Activated naive CD4-positive, alpha-beta T cell treated with anti-CD3 and anti-CD28 coated beads for 36 hours (primary cell): ENCODE results near the gene LRP1B. TPM values are rescaled to one million over a fixed set of nuclear protein-coding genes. Genes with fewer than 3 reads are reported as not detected.
"Not testable (repeated sequence)": the region's sequence is repeated elsewhere in the genome, so short reads cannot be mapped to it uniquely, and the experiment has no call there.

ENCODE experiments used
- CTCF ChIA-PET: fragments of 350-600 bp; sonication (Branson Sonifier 250); formaldehyde crosslinking; loops from one replicate; lab custom pipeline; 2021; ENCODE audit warnings: antibody characterized with exemption; lab: Charles Lee
- DNase-seq: peaks from one replicate; pipeline ENCODE4 v3.0.0-alpha.2; 2020
- H3K27ac Mint-ChIP-seq: one replicate; pipeline ENCODE4 v1.8.0; 2021; ENCODE audit warnings: mild to moderate bottlenecking, mixed read lengths
- H3K27me3 Mint-ChIP-seq: one replicate; pipeline ENCODE4 v1.8.0; 2021; ENCODE audit warnings: low read depth, mixed read lengths
- H3K36me3 Mint-ChIP-seq: one replicate; pipeline ENCODE4 v1.8.0; 2021; ENCODE audit warnings: low read depth, mixed read lengths
- H3K4me1 Mint-ChIP-seq: one replicate; pipeline ENCODE4 v1.8.0; 2021; ENCODE audit warnings: low read depth, mixed read lengths
- H3K4me3 Mint-ChIP-seq: one replicate; pipeline ENCODE4 v1.8.0; 2021; ENCODE audit warnings: mild to moderate bottlenecking, moderate library complexity, mixed read lengths
- H3K9me3 Mint-ChIP-seq: one replicate; pipeline ENCODE4 v1.8.0; 2021; ENCODE audit warnings: mixed read lengths
- intact Hi-C: fragments of 100-400 bp; cut with micrococcal nuclease; formaldehyde crosslinking; loops from one replicate; pipeline ENCODE4 v1.15.1; 2023
- total RNA-seq, 2 experiments: library from RNA; stranded (reverse); gene quantifications; one replicate each; pipeline ENCODE4 v1.2.3, GENCODE V29; 2021

The LRP1B gene
- total RNA-seq, 2 experiments from 2014 or later = not detected

GRCh38 chr2:140277344-140277743, 1853.5 kb downstream of the LRP1B start:
- H3K27ac Mint-ChIP-seq, H3K4me3 Mint-ChIP-seq, intact Hi-C loops, H3K9me3 Mint-ChIP-seq, H3K4me1 Mint-ChIP-seq, CTCF ChIA-PET, H3K27me3 Mint-ChIP-seq, H3K36me3 Mint-ChIP-seq, DNase-seq: not testable (repeated sequence)

- Mint-ChIP-seq H3K9me3 (peaks cover 3% of the 10 kb centered on the region), H3K4me1 (no peaks in the 10 kb centered on the region), H3K4me3 (no peak overlapping the region), H3K27me3 (no peaks in the 10 kb centered on the region), H3K36me3 (no peaks in the 10 kb centered on the region), H3K27ac (no peak overlapping the region)
- no peak for DNase-seq
- CTCF ChIA-PET = no interaction called here
- intact Hi-C loops = no loop called here
These were observed 1854.2 kb downstream of the LRP1B start for GRCh38 chr2:140276661-140277060.

GRCh38 chr2:140275427-140275826, 1855.4 kb downstream of the LRP1B start:
- Mint-ChIP-seq H3K4me1 (no peaks in the 10 kb centered on the region), H3K27me3 (no peaks in the 10 kb centered on the region)
- intact Hi-C loops = no loop called here

GRCh38 chr2:140274891-140275290, 1855.9 kb downstream of the LRP1B start:
- CTCF ChIA-PET = no interaction called here
- peaks cover 2% of the 10 kb centered on the region for H3K9me3 Mint-ChIP-seq
- H3K27me3 Mint-ChIP-seq = no peaks in the 10 kb centered on the region
- no peaks in the 10 kb centered on the region for H3K36me3 Mint-ChIP-seq
- H3K4me3 Mint-ChIP-seq = no peak overlapping the region
- no peak for DNase-seq
- H3K27ac Mint-ChIP-seq = no peak overlapping the region
- no peaks in the 10 kb centered on the region for H3K4me1 Mint-ChIP-seq
- intact Hi-C loops = no loop called here

More at GRCh38 chr2:140275427-140275826, 1855.4 kb downstream of the LRP1B start:
- no peak overlapping the region for H3K4me3 Mint-ChIP-seq
- H3K9me3 Mint-ChIP-seq = peaks cover 5% of the 10 kb centered on the region
- H3K36me3 Mint-ChIP-seq = no peaks in the 10 kb centered on the region
- DNase-seq = no peak
- CTCF ChIA-PET = no interaction called here
- H3K27ac Mint-ChIP-seq = no peak overlapping the region

GRCh38 chr2:140273958-140274357, 1856.9 kb downstream of the LRP1B start:
- no peak overlapping the region for H3K27ac Mint-ChIP-seq
- no peaks in the 10 kb centered on the region for H3K27me3 Mint-ChIP-seq
- peaks cover 2% of the 10 kb centered on the region for H3K9me3 Mint-ChIP-seq

GRCh38 chr2:140273408-140273807, 1857.4 kb downstream of the LRP1B start:
- no peak overlapping the region for H3K27ac Mint-ChIP-seq
- CTCF ChIA-PET = no interaction called here
- intact Hi-C loops = no loop called here
- H3K4me3 Mint-ChIP-seq = no peak overlapping the region
- peaks cover 2% of the 10 kb centered on the region for H3K9me3 Mint-ChIP-seq
- no peaks in the 10 kb centered on the region for H3K4me1 Mint-ChIP-seq
- no peaks in the 10 kb centered on the region for H3K27me3 Mint-ChIP-seq
- DNase-seq = no peak
- H3K36me3 Mint-ChIP-seq = no peaks in the 10 kb centered on the region

More at GRCh38 chr2:140273958-140274357, 1856.9 kb downstream of the LRP1B start:
- Mint-ChIP-seq H3K4me1 (no peaks in the 10 kb centered on the region), H3K36me3 (no peaks in the 10 kb centered on the region), H3K4me3 (no peak overlapping the region)
- intact Hi-C loops = no loop called here
- CTCF ChIA-PET = no interaction called here
- DNase-seq = no peak

- Mint-ChIP-seq H3K4me3 (no peak overlapping the region), H3K4me1 (no peaks in the 10 kb centered on the region), H3K27ac (no peak overlapping the region), H3K9me3 (peaks cover 4% of the 10 kb centered on the region), H3K27me3 (no peaks in the 10 kb centered on the region), H3K36me3 (no peaks in the 10 kb centered on the region)
- no peak for DNase-seq
- intact Hi-C loops = no loop called here
- CTCF ChIA-PET = interaction anchor here (0.6 kb wide), 1 partner anchor 39 kb away, joined by 3 read pairs; no protein-coding TSS in a partner anchor
These were observed 1860.6 kb downstream of the LRP1B start for GRCh38 chr2:140270224-140270623.

- CTCF ChIA-PET = no interaction called here
- Mint-ChIP-seq H3K36me3 (no peaks in the 10 kb centered on the region), H3K4me1 (no peaks in the 10 kb centered on the region)
These were observed 1861.8 kb downstream of the LRP1B start for GRCh38 chr2:140269000-140269399.

GRCh38 chr2:140262908-140263307, 1867.9 kb downstream of the LRP1B start:
- Mint-ChIP-seq H3K4me3 (no peak overlapping the region), H3K27me3 (no peaks in the 10 kb centered on the region), H3K9me3 (peaks cover 10% of the 10 kb centered on the region), H3K4me1 (no peaks in the 10 kb centered on the region), H3K36me3 (no peaks in the 10 kb centered on the region), H3K27ac (no peak overlapping the region)
- CTCF ChIA-PET = interaction anchor here (0.6 kb wide), 1 partner anchor 442 kb away, joined by 5 read pairs; no protein-coding TSS in a partner anchor
- intact Hi-C loops = no loop called here
- no peak for DNase-seq

More at GRCh38 chr2:140269000-140269399, 1861.8 kb downstream of the LRP1B start:
- H3K27ac Mint-ChIP-seq = no peak overlapping the region
- no peaks in the 10 kb centered on the region for H3K27me3 Mint-ChIP-seq
- peaks cover 5% of the 10 kb centered on the region for H3K9me3 Mint-ChIP-seq
- intact Hi-C loops = no loop called here
- no peak for DNase-seq
- no peak overlapping the region for H3K4me3 Mint-ChIP-seq

- peaks cover 5% of the 10 kb centered on the region for H3K9me3 Mint-ChIP-seq
- intact Hi-C loops = no loop called here
- CTCF ChIA-PET = no interaction called here
- no peaks in the 10 kb centered on the region for H3K27me3 Mint-ChIP-seq
- DNase-seq = no peak
- H3K36me3 Mint-ChIP-seq = no peaks in the 10 kb centered on the region
- no peak overlapping the region for H3K4me3 Mint-ChIP-seq
- H3K4me1 Mint-ChIP-seq = no peaks in the 10 kb centered on the region
- H3K27ac Mint-ChIP-seq = no peak overlapping the region
These were observed 1873.0 kb downstream of the LRP1B start for GRCh38 chr2:140257692-140258300.

GRCh38 chr2:140256080-140256479, 1874.7 kb downstream of the LRP1B start:
- peaks cover 5% of the 10 kb centered on the region for H3K9me3 Mint-ChIP-seq
- intact Hi-C loops = no loop called here
- no peak for DNase-seq
- no peaks in the 10 kb centered on the region for H3K4me1 Mint-ChIP-seq
- H3K36me3 Mint-ChIP-seq = no peaks in the 10 kb centered on the region
- H3K27me3 Mint-ChIP-seq = no peaks in the 10 kb centered on the region
- no peak overlapping the region for H3K27ac Mint-ChIP-seq
- CTCF ChIA-PET = no interaction called here
- H3K4me3 Mint-ChIP-seq = no peak overlapping the region

- intact Hi-C loops = no loop called here
- H3K4me3 Mint-ChIP-seq = no peak overlapping the region
- DNase-seq = no peak
- no peaks in the 10 kb centered on the region for H3K36me3 Mint-ChIP-seq
- no peak overlapping the region for H3K27ac Mint-ChIP-seq
- H3K27me3 Mint-ChIP-seq = no peaks in the 10 kb centered on the region
- H3K4me1 Mint-ChIP-seq = no peaks in the 10 kb centered on the region
- CTCF ChIA-PET = no interaction called here
- H3K9me3 Mint-ChIP-seq = peaks cover 3% of the 10 kb centered on the region
These were observed 1881.0 kb downstream of the LRP1B start for GRCh38 chr2:140249821-140250220.

- H3K4me1 Mint-ChIP-seq = no peaks in the 10 kb centered on the region
- no peaks in the 10 kb centered on the region for H3K27me3 Mint-ChIP-seq
- CTCF ChIA-PET = no interaction called here
- intact Hi-C loops = no loop called here
- H3K36me3 Mint-ChIP-seq = no peaks in the 10 kb centered on the region
- H3K27ac Mint-ChIP-seq = no peak overlapping the region
- peaks cover 2% of the 10 kb centered on the region for H3K9me3 Mint-ChIP-seq
- no peak for DNase-seq
- H3K4me3 Mint-ChIP-seq = no peak overlapping the region
These were observed 1882.2 kb downstream of the LRP1B start for GRCh38 chr2:140248623-140249022.
